ENCODE results near the gene CSNK1D. TPM values are rescaled to one million over a fixed set of nuclear protein-coding genes. Genes with fewer than 3 reads are reported as not detected.

Gene CSNK1D
- total RNA-seq, 1 experiment from 2014 or later = 234 TPM

- H3K9me3 ChIP-seq (ENCODE audit: control insufficient read depth, insufficient read depth, low read depth, low read length) = no peaks in the 10 kb centered on the region
- ChIA-PET POLR2A (interaction anchor here (0.6 kb wide), 1 partner anchor 110 kb away, joined by 4 read pairs; no protein-coding TSS in a partner anchor), CTCF (interaction anchor here (0.7 kb wide), 1 partner anchor 39 kb away, joined by 3 read pairs; no protein-coding TSS in a partner anchor)
- intact Hi-C loops (cut with micrococcal nuclease; ENCODE audit: unreplicated experiment) = no loop called here
- DNase-seq (ENCODE audit: low read depth, low spot score) = no peak
- H3K27ac ChIP-seq (ENCODE audit: low read length) = no peak overlapping the region
- no peak for TF ChIP-seq TCF7L2 (IDR thresholded peaks at IDR 0.05; ENCODE audit: low read depth, low read length)
- no peak for TF ChIP-seq REST (IDR thresholded peaks at IDR 0.05; ENCODE audit: insufficient read depth in 1 of 2, low read depth in 2 of 2, low read length in 1 of 2)
- ATAC-seq = no peak
- H3K4me3 ChIP-seq (ENCODE audit: low read depth in 2 of 2, low read length in 2 of 2) = no peak overlapping the region
- no peaks in the 10 kb centered on the region for H3K36me3 ChIP-seq (ENCODE audit: control insufficient read depth, insufficient read depth, low read length)
- H3K27me3 ChIP-seq (ENCODE audit: control insufficient read depth, insufficient read depth, low read length) = no peaks in the 10 kb centered on the region
- no TSS peak for BruUV-seq (replicated peaks)
- in situ Hi-C loops (cut with HindIII; ENCODE audit: low pct_unique_long_range_greater_than_20kb, low sequenced_read_pairs) = no loop called here
- no peaks in the 10 kb centered on the region for H3K4me1 ChIP-seq (ENCODE audit: control insufficient read depth, insufficient read depth, low read length)
Measured at GRCh38 chr17:82195675-82196672, 77.5 kb downstream of the CSNK1D start.

GRCh38 chr17:82194765-82195164 lies 78.7 kb downstream of the CSNK1D start:
- H3K9me3 ChIP-seq (ENCODE audit: control insufficient read depth, insufficient read depth, low read depth, low read length) = no peaks in the 10 kb centered on the region
- POLR2A ChIA-PET = interaction anchor here (0.6 kb wide), 1 partner anchor 111 kb away, joined by 4 read pairs; no protein-coding TSS in a partner anchor
- H3K4me3 ChIP-seq (ENCODE audit: low read depth in 2 of 2, low read length in 2 of 2) = no peak overlapping the region
- intact Hi-C loops (cut with micrococcal nuclease; ENCODE audit: unreplicated experiment) (no loop called here), in situ Hi-C loops (cut with HindIII; ENCODE audit: low pct_unique_long_range_greater_than_20kb, low sequenced_read_pairs) (no loop called here)
- BruUV-seq (replicated peaks) = no TSS peak
- no peaks in the 10 kb centered on the region for H3K4me1 ChIP-seq (ENCODE audit: control insufficient read depth, insufficient read depth, low read length)
- DNase-seq (ENCODE audit: low read depth, low spot score) (no peak), ATAC-seq (no peak)
- CTCF ChIA-PET = no interaction called here
- no peaks in the 10 kb centered on the region for H3K36me3 ChIP-seq (ENCODE audit: control insufficient read depth, insufficient read depth, low read length)
- TF ChIP-seq POLR2AphosphoS5 (IDR thresholded peaks at IDR 0.05; ENCODE audit: low read depth, low read length) (no peak), TCF7L2 (IDR thresholded peaks at IDR 0.05; ENCODE audit: low read depth, low read length) (no peak), CTCF (IDR thresholded peaks at IDR 0.05) (no peak), REST (IDR thresholded peaks at IDR 0.05; ENCODE audit: insufficient read depth in 1 of 2, low read depth in 2 of 2, low read length in 1 of 2) (no peak), SIN3A (IDR thresholded peaks at IDR 0.05; ENCODE audit: borderline replicate concordance, insufficient read depth, low read depth, low read length) (no peak)
- no peaks in the 10 kb centered on the region for H3K27me3 ChIP-seq (ENCODE audit: control insufficient read depth, insufficient read depth, low read length)
- no peak overlapping the region for H3K27ac ChIP-seq (ENCODE audit: low read length)

Data from Panc1 (cell line).